GM19035 (cell line): Measurements from ENCODE around the gene CSNK1D.
A peak's percentile ranks its signal among the peaks of the same experiment; 100 is the strongest.

Source experiments
- ATAC-seq: cut with Tn5 transposase; IDR thresholded peaks from one replicate; pipeline ENCODE4 v1.9.1; 2021; ENCODE audit not compliant: unreplicated experiment

The CSNK1D gene

DNA sequence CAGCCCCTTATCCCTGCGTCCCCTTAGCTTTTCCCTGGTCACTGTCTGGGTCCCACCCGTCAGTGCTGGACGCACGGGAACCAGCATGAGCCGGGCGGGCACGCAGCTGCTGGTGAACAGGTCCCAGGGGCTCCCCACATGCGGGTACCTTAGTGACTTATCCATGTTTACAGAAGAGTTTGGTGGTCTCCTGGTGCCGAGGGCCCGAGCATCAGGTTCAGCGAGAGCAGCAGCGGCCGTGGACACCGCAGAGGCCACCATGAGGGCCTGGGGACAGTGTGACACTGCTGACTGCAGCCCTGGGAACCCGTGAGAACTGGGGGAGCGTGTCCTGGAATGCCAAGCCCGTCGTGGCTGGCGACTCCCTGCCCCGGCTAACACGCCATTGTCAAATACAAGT is 37.4 kb upstream of the CSNK1D start:
- no peak for ATAC-seq

GRCh38 chr17:82309656-82310570 is 36.4 kb upstream of the CSNK1D start:
- no peak for ATAC-seq

DNA sequence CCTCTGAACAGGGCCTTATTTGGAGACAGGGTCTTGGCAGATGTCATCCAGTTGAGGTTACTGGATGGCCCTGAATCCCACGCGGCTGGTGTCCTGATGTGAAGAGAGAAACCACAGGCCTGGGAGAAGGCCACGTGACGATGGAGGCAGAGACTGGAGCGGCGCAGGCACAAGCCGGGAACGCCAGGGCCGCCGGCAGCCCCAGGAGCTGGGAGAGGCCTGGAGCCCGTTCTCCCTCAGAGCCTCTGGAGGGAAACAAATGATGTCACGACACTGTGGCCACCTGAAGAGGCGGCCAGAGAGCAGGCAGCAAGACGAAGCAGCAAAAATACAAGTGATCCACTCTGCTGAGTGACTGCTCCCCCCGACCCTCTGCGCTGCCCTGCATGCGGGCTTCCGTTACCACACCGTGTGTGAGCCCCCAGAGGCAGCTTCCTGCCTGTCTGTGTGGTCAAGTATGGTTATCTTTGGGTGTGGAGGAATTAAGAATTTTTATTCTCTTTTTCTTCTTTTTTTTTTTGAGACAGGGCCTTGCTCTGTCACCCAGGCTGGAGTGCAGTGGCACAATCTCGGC is 32.3 kb upstream of the CSNK1D start:
- ATAC-seq = no peak

DNA sequence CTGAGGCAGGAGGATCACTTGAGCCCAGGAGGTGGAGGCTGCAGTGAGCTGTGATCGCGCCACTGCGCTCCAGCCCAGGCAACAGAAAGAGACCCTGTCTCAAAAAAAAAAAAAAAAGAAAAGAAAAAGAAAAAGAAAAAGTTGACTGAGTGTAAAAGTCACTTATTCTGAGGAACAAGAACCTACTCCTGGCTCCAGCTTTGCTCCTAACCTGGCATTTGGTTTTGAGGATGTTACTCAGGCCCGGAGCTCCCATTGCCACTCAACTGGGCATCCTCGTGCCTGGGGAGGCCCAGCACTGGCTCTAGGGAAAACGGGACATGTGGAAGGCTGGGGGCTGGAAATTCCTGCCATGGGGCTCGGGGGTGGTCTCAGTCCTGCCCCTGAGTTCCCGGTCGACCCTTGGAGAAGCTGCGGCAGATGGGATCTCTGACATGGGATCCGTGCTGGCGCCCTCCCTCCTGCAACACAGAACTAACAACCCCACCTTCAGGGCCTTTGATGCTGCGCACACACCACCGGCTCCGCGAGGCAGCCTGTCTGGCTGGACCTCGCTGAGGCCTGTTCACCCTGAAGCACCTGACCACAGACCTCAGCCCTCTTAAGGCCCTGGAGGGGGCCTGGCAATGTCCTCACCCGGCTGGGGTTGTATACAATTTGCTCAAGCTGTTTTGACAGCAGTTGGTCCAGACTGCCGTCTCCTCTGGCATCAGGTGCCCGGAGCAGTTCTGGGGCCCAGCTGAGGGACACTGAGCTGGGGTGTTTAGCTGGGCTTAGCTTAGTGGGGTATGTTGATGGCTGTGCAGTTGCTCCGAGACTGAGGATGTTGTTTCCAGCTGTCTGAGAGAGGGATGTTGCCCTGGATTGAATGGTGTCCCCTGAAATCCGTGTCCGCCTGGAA is 31.6 kb upstream of the CSNK1D start:
- ATAC-seq = no peak

DNA sequence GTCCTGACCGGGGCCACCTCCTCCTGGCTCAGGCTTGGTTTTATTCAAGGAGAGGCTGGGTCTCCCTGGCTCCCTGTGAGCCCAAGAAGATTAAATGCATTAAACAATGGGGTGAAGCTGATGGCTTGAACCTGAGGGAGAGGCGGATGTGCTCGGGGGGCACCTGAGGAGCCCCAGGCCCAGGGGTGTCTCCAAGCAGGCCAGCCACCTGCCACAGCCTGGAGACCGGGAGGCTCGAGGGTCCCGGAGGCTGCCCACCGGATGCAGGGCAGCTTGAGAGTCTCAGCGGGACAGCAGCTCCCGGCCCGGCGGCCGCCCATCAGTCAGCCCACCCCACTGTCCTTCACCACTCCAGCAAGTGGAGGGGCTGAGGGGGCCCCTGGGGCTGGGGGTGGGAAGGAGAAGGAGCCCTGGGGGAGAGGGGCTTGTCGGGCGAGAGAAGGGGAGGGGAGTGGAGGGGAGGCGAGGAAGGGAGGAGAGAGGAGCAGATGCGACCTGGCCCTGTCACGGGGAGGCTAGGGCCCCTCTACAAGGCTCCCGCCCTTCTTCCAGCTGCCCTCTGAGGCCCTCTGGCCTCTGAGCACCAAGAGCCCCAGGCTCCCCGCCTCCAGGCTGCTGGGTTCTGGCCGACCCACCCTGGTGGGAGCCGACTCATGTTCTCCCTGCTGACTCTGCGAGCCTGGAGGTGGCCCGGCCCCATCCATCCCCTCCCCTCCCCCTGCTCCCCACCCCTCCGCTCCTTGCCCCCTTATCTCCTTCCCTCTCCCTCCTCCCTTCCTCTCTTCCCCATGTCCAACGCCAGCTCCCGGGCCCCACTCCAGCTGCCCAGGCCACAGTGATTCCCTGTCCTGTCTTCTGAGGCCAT is 30.7 kb upstream of the CSNK1D start:
- ATAC-seq = no peak

GRCh38 chr17:82302991-82303943 is 29.8 kb upstream of the CSNK1D start:
- no peak for ATAC-seq

GRCh38 chr17:82302568-82302963 is 29.1 kb upstream of the CSNK1D start:
- ATAC-seq = no peak

DNA sequence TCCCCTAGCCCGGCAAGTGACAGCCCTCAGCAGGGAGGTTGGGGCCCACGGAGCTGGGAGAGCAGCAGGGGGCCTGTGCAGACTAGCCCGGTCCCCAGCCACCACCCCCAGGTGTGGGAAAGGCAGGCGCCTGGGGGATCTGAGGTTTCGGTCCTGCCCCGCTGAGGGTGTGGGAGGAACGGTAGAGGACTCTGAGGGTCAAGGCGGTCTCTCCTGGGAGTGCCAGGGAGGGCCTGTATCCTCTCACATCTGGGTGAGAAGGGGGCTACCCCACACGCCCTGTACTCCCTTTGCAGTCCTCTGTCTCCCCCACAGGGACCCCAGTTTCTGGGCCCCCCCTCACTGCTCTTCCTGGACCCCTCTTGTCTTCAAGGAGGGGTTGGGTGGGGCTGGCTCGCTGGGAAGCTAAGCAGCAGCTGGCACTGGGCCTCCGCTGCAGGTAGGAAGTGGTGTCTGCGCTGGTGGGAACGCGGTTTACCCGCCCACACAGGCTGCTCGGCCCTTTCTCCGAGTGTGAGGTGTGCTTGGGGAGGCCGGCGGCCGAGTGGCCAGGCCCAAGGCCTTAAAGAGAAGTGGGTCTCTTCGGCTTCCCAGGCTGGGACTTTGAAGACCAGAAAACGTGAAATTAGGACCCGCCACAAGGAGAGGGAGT is 28.5 kb upstream of the CSNK1D start:
- ATAC-seq = no peak

GRCh38 chr17:82301300-82301915 is 27.9 kb upstream of the CSNK1D start:
- no peak for ATAC-seq

- ATAC-seq = no peak
Observed at GRCh38 chr17:82300707-82301270, 27.3 kb upstream of the CSNK1D start.

DNA sequence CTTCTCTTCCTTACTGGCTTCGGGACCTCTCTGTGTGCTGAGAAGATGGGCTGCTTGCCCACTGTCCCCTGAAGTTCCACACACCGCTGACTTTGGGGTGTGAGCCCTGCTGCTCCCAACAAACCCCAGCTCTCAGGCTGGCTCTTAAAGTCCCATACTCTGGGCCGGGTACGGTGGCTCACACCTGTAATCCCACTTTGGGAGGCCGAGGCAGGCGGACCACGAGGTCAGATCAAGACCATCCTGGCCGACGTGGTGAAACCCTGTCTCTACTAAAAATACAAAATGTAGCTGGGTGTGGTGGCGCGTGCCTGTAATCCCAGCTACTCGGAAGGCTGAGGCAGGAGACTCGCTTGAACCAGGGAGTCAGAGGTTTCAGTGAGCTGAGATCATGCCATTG is 26.7 kb upstream of the CSNK1D start:
- no peak for ATAC-seq

DNA sequence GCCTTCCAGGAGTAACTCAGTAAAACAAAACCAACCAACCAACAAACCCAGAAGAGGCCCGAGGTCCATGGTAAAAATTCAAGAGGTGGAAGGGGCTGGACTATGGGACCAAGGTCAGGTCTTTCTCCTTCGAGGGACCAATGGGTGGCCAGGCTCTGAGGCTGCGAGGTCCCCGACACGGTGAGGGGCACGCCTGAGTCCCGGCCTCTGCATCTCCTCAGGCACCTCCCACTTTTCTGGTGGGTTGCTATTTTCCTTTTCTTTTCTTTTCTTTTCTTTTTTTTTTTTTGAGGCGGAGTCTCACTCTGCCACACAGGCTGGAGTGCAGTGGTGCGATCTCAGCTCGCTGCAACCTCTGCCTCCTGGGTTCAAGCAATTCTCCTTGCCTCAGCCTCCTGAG is 26.0 kb upstream of the CSNK1D start:
- no peak for ATAC-seq

DNA sequence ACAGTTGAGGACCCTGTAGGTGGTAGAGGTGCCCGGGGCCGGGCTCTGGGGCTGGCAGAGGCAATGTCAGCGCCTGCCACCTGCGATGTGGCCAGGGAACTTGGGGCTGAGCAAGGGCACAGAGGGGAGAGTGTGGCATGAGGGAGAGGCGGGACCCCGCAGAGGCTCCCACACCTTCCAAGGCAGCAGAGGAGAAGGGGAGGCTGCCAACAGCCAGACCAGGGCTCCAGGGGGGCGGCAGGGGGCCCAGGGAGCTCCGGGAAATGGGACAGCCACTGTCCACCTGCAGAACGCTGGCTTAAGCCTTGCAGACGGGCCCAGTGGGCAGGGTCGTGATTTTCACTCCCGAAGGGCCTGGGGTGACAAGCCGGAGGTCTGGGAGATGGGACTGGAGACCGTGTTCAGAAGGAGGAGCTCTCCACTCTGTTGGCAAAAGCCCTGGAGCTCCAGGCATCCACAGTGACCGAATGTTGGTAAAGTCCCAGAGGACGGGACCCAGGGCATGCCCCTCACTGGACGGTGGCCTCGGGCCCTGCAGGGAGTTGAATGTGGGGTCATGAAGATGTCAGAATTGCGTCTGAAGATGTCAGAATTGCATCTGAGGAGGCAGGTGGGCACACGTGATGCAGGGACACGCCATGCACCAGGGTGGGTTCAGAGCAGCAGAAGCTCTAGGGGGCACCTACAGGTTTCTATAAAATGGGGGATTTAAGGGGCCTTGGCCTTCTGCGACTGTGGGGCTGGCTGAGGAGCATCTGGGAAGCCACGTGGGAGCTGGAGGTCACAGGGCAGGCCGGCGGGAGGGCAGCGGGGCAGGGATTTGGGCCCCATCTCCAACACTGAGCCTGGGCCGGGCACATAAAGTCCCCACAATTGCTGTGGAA is 25.3 kb upstream of the CSNK1D start:
- no peak for ATAC-seq

DNA sequence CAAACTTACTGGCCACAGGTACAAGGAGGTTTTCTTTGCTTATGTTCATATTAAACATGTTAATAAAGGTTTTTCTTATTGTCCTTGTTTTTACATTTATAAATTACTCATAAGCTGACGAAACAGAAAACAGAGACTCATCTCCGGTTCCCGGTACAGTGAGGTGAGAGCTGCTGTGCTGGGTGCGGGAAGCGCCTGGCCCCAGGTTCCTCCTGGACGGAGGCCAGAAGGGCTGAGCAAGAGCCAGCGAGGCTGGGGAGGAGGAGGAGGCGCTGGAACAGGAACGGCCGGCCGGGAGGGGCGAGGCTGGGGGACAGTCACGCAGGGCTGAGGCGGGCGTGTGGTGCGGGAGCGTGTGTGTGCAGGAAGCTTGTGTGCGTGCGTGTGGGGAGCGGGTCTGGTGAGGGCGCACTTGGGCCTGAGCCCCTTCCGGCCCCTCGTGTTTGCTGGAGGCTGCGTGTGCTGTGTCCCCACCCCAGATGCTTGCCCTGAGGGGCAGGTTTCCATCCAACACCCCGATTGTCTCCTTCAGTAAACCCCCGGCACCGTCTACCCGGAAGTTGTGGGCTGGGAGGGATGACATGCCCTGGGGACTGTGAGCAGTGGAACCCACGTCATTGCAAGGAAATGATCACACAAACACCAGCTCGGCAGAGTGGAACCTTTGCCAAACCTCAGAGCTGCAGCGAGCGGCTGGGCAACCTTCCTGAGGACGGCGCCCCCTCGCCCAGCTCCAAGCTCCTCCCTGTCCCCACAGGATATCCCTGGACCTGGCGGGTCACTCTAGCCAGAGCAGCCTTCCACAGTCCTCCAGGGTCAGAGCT is 24.4 kb upstream of the CSNK1D start:
- peak; percentile 48 for ATAC-seq

GRCh38 chr17:82297280-82297713 is 23.8 kb upstream of the CSNK1D start:
- ATAC-seq = peak; percentile 26

GRCh38 chr17:82296511-82297279 is 23.2 kb upstream of the CSNK1D start:
- ATAC-seq = no peak
